GM21619 (cell line): ENCODE data around the gene APOL3.
"Not testable (repeated sequence)": the region's sequence is repeated elsewhere in the genome, so short reads cannot be mapped to it uniquely, and the experiment has no call there.

ENCODE experiments used
- ATAC-seq: cut with Tn5 transposase; IDR thresholded peaks from one replicate; pipeline ENCODE4 v1.9.1; 2021; ENCODE audit not compliant: unreplicated experiment

Gene APOL3

GRCh38 chr22:36162127-36163034 lies 1.8 kb upstream of the APOL3 start:
- peak; percentile 45 for ATAC-seq

- not testable (repeated sequence) for ATAC-seq
Observed at GRCh38 chr22:36161793-36162126, 1.2 kb upstream of the APOL3 start.

GRCh38 chr22:36156515-36157419 lies 3.8 kb downstream of the APOL3 start:
- no peak for ATAC-seq

GRCh38 chr22:36156119-36156514 lies 4.4 kb downstream of the APOL3 start:
- ATAC-seq, result no peak

- no peak for ATAC-seq
Observed at GRCh38 chr22:36155702-36156101, 4.9 kb downstream of the APOL3 start.

GRCh38 chr22:36154423-36154945 lies 6.1 kb downstream of the APOL3 start:
- ATAC-seq, result no peak

- ATAC-seq, result no peak
Observed at GRCh38 chr22:36153501-36154422, 6.8 kb downstream of the APOL3 start.

- ATAC-seq, result not testable (repeated sequence)
Observed at GRCh38 chr22:36152821-36153220, 7.7 kb downstream of the APOL3 start.

GRCh38 chr22:36152088-36152487 lies 8.5 kb downstream of the APOL3 start:
- no peak for ATAC-seq

GRCh38 chr22:36151006-36151595 lies 9.5 kb downstream of the APOL3 start:
- ATAC-seq, result no peak

GRCh38 chr22:36149441-36149840 lies 11.1 kb downstream of the APOL3 start:
- ATAC-seq, result no peak

GRCh38 chr22:36148411-36148810 lies 12.1 kb downstream of the APOL3 start:
- ATAC-seq, result no peak

GRCh38 chr22:36147196-36147791 lies 13.3 kb downstream of the APOL3 start:
- ATAC-seq, result no peak

GRCh38 chr22:36145881-36146280 lies 14.7 kb downstream of the APOL3 start:
- no peak for ATAC-seq

- ATAC-seq, result no peak
Observed at GRCh38 chr22:36144886-36145541, 15.5 kb downstream of the APOL3 start.

- ATAC-seq, result no peak
Observed at GRCh38 chr22:36143956-36144355, 16.6 kb downstream of the APOL3 start.

- no peak for ATAC-seq
Observed at GRCh38 chr22:36143066-36143815, 17.3 kb downstream of the APOL3 start.

GRCh38 chr22:36141481-36141880 lies 19.1 kb downstream of the APOL3 start:
- no peak for ATAC-seq

- not testable (repeated sequence) for ATAC-seq
Observed at GRCh38 chr22:36138709-36139108, 21.8 kb downstream of the APOL3 start.
